Occipital lobe (tissue), 2 donors: ENCODE data around the gene SEC11C. TPM values are rescaled to one million over a fixed set of nuclear protein-coding genes. Genes with fewer than 3 reads are reported as not detected.

Source experiments
- DNase-seq: peaks from one replicate; lab custom pipeline; 2025; lab: John Stamatoyannopoulos, UW
- total RNA-seq: library from RNA; depleted of rRNA; stranded (reverse); fragments of >200 nt; gene quantifications from one replicate; pipeline ENCODE4 v1.2.3, GENCODE V29; 2014

The SEC11C gene
- total RNA-seq, 1 donor from 2014 or later, result 56.0 TPM

DNA sequence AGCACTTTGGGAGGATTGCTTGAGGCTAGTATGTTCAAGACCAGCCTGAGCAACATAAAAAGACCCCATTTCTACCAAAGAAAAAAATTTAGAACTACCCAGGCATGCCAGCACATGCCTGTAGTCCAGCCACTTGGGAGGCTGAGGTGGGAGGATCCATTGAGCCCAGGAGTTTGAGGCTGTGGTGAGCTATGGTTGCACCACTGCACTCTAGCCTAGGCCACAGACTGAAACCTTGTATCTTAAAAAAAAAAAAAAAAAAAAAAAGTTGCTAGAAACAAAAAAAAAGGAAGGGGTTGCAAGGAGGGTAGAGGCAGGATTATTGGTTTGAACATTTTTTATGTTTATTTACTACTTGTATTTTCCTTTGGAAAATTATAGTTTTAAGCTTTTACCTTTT, 4.8 kb downstream of the SEC11C start:
- no peak for DNase-seq

DNA sequence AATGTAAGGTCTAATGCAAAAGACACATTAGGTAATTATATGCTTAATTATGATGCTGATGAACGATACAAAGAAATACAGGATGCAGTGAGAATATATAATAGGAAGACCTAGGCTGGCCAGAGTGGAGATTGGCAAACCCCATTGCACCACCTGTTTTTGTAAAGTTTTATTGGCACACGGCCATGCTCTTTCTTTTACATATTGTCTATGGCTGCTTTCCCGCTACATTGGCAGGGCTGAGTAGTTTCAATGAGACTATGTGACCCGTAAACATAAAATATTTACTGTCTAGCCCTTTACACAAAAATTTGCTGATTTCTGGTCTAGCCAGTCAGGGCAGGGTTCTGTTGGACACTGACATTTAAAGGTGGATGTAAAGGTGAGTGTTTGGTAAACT, 5.4 kb downstream of the SEC11C start:
- DNase-seq, result no peak

DNA sequence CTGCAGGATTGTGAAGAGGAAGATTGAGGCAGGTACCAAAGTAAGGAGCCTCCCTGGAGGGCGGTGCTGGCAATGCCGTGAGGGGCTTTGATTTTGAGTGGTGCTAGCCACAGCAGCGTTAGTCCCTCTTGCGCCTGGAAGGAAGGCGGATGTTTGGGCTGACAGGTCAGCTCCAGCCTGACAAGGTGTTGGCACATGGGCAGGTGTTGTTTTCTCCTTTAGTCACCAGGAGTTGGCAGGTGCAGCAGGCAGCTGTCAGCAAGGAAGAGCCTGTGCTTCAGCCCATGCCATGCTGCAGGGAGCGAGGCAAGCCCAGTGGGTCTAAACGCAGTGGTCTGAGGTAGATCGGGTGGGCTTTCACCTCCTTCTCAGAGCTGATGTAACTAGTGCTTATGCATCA, 8.5 kb downstream of the SEC11C start:
- DNase-seq, result no peak

DNA sequence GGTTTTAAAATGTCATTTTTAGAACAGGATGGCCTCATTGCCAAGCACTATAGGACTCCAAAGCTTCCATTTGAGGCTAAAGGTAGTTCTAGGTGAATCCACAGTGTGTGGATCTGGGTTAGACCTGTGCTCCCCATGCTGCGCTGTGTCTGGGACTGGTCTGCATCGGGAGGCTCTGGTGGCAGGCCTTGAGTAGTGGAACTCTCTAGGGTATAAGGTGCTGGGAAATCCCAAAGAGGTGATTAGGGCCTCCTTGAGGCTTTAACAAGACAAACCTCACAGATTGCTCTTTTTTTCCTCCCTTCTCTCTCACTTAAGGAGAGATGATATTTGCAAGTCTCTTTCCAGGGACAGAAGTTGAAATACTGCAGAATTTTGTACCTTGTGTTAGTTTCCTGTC, 9.3 kb downstream of the SEC11C start:
- no peak for DNase-seq

DNA sequence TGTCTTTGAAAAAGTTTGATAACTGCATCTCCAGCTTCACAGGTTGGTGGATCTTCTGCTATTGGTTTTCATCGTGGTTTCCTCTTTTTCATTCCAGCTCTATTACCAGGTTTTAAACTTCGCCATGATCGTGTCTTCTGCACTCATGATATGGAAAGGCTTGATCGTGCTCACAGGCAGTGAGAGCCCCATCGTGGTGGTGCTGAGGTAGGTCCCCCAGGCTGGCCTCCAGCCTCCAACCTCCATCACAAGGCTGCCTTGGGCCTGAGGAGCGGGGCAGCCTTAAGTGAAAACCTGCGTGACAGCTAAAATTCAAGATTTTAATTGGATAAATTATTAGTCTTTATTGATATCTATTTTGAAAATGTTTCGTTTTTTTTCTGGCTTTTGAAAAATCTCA, 9.7 kb downstream of the SEC11C start:
- no peak for DNase-seq

DNA sequence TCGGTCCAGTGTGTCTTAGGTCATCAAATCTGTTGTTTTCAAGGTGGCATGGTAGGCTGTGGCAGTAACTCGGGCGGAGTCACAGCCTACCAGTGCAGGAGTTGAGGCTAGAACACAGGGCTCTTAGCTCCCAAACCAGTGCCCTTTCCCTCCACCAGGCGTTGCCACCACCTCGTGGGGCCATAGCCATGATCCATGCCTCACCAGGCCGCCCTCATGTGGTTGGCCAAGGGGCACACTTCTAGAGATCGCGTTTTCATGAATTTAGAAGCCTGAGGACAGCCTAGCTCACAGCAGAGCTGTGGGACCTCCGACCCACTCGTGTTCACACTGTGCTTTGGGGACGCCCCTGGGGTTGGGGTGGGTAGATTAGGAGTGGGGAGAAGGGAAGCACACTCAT, 10.6 kb downstream of the SEC11C start:
- no peak for DNase-seq

DNA sequence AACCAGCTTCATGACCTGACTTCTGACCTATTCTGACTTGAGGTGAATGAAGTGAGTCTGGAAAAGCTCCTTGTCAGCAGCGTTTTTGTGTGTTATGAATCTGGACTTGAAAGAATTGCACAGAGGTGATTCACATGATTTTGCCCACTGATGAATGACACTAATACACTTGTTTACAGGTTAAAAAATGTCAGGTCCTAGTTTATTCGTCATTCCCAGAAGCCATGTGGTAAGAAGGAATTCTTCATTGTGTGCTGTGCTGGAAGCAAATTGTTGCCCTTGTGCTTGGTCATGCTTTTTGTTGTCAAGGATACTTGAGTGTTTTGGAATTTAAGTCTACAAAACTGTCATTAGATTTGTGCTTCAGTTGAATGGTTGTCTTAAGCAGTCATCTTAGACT, 15.5 kb downstream of the SEC11C start:
- no peak for DNase-seq

DNA sequence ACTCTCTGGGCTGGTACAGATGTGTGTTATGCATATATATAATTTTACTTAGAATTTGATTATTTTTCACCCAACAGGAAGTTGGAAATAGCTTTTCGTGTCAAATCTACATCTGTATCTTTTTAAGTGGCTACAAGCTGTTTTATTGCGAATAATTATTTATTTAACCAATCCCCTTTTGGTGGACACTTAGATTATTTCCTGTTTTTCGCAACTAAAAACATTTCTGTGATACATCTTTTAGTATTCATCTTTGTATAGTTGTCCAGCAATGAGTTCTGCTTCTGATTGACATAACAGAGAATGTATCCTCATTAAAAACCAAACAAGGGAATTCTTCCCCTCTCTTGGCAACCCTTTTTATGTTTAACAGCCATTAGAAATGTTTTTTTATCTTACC, 16.6 kb downstream of the SEC11C start:
- no peak for DNase-seq

DNA sequence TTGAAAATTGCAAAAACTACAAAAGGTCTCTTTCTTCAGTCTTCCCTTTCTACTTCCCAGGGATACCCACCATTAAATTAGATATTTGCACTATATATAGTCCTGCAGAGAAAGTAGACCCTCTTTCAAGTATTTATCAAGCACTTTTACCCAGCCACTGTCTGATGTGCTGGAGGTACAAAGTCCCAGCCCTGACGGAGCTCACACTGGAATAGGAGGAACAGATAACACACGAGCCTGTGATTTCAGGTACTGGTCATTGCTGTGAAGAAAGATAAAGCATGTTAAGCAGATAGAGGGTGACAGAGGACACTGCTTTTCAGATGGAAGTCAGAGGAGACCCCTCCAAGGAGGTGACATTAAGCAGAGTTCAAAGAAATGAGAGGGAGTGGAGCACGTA, 19.6 kb downstream of the SEC11C start:
- DNase-seq, result no peak

DNA sequence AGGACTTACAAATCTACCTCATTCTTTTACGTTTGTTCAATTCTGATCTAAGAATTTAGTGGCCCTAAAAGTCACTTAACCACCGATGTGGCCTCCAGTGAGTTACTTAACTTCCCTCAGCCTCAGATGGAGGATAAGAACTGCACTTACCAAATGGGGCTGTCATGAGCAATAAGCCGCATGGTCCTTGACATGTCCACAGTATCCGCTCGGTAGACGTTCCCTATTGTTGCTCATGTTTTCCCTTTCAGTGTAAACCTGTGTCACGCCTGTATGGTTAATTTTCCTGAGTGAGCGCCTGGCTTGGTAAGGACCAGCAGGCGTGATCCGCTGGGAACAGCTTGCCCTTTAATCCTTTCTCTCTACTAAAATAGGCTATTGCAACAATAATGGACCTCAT, 20.3 kb downstream of the SEC11C start:
- no peak for DNase-seq

DNA sequence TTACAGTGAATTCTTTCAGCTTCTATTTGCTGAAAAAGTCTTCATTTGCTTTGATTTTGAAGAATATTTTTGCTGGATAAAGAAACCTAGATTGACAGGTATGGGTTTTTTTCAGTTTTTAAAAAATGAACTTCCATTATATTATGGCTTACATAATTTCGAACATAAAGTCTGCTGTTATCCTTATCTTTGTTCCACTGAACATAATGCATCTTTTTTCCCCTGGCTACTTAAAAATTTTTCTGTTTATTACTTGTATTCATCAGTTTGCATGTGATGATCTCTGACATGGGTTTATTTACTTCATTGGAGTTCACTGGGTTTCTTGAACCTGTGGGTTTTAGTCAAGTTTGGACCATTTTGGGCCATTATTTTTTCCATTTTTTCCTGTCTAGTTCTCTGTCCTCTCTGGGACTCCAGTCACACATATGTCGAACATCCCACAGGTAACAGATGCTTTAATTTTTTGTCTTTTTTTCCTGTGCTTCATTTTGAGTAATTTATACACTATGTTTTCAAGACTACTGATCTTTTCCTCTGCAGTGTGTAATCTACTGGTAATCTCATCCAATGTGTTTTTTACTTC, 33.1 kb downstream of the SEC11C start:
- no peak for DNase-seq

DNA sequence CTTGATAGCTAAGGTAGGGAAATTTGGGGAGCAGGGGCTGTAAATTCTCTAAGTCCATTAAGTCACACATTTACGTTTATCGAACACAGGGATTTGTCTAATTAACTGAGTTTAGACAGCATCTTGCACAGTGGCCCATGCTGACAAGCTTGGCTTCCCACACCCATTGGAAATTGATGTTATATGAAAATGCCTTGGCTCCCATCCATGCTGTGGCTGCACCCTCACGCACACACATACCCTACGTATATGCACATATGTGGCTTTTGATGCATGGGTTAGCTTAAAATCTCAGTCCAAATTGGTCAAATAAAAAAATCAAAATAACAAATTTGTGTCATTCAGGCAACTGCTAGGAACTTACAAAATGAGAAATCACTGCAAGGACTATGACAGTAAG, 37.8 kb downstream of the SEC11C start:
- DNase-seq, result no peak

DNA sequence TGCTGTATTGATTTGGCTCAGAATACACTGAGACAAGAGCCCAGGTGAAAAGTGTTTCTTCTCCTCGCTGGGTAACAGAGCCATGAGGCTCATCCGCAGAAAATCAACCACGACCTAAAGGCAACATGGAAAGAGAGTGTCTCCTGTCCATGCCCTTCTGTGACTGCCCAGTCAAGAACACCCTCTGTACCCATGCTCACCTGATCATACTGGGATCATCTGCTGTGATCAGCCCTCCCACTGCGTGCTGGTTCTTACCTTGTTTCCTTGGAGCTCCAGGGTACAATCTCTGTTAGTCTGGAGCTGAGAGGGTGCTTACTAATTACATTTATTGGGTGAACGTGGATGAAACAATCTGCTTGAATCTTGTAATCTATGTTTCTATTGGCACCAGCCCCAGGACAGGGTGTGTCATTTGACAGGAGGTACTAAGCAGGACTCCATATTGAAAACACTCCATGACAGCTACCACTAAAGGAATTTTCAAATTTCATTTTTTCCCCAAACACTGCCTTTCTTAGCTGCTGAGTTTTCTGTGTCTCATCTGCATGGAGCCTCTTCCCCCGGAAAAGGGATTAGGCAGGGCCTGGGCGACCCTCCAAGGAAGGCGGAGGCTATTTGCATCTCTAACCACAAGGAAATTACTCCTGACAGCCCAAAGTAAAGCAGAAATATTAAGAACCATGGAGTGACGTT, 40.6 kb downstream of the SEC11C start:
- DNase-seq, result no peak

DNA sequence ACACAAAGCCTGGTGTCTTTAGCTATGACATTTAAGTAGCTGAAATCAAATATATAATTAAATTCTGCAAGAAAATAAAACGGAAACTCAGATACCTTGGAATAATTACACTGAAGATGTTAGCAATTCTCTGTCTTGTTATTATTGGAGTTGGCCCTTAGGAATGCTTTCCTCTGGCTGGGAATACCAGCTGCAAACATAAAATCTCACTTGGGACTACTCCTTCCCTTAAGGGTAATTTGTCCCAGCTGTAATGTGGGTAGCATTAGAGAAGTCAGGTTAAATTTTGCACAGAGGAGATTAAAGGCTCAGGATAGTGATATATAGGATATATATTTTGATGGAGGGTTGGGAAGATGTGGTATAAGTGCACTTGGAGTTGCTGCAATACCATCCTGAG, 43.0 kb downstream of the SEC11C start:
- DNase-seq, result no peak

DNA sequence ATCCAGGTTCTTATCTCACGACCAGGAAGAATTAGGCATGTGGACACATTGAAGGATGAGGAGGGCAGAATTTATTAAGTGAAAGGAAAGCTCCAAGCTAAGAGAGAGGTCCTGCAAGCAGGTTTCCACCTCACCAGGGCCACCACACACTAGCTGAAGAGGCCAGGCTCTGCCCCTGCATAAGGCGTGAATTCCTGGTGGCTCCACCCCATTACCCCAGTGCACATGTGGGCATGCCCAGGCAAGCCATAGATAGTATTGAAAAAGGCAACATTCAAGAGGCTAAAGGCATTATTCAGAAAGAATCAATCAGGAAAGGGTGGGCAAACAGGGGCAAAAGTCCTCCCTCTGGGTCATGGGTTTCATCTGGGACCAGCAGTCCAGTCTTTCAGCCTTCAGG, 49.3 kb downstream of the SEC11C start:
- no peak for DNase-seq

DNA sequence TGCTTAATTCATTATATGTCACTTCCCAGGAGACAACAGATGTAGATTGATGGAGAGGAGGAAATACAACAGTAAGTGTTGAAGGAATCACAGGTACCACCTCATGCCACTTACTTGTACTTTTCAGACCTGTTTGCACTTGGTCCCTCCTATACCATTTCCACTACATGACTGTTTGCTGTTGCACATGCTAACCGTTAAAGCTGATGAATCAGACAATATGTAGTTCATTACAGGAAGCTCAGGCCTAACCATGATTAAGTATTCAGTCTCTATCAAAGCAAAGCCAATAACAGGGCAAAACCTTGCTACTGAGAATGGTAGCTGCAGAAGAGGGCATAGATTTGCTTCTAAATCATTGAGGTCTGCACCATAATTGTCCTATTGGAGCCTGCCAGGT, 50.1 kb downstream of the SEC11C start:
- no peak for DNase-seq

DNA sequence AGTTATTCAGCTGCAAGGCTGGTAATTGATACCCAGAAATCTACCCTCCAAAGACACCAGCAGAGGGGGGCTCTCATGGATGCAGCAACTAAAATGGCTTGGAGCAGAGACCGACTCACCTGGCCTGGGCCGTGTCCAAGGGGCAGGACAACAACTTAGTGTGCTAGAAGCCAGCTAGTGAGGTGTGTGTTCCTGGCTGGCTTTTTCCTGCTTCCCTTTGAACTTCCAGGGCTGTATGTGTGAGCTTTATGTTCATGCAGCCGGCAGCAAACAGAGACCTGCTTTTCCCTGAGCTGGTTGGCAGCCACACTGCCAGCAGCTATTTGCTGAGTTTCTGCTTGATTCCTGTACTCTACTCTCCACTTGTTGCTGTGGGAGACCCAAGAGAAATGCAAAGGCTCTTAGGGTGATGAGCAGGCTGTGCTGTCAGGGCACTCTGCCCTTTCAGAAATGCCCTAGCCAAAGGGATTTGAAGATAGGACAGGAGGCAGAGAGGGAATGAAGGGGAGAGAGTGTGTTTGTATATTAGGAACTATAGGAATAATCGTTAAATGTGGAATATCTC, 56.6 kb downstream of the SEC11C start:
- DNase-seq, result no peak

DNA sequence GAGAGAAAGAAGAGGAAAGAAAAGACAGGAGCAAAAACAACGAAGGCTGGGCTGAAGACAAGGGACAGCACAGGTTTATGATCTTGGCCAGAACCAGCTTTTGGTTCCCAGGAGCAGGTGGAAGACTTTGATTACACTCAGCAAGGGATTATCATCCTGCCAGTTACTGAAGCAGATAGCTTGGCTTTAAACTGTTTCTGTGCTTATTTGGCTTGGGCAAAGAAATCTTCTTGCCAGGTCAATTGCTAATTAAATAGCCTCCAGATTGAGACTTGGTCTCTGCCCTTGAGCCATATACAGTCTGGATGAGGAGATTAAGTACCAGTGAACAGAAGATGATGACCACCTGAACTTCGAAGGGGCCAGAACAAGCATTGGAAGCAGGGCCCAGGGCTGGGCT, 58.0 kb downstream of the SEC11C start:
- no peak for DNase-seq

DNA sequence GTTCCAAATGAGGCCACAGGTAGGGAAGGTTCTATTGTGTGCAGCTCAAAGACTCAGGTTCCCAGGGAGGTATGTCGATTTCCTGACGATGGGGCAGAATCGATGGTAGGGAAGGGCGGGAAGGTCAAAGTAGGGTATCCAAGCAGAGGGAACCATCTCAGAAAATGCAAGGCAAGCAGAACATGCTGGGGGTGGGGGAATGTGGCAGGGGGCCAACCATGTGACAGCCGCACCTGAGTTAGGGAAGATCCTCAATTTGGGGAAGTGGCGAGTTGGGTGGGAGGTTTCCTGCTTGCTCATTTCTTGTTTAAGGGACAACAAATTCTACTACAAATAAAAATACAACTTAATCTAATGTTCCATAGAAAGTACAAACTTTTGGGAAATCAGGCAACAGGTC, 58.5 kb downstream of the SEC11C start:
- no peak for DNase-seq

DNA sequence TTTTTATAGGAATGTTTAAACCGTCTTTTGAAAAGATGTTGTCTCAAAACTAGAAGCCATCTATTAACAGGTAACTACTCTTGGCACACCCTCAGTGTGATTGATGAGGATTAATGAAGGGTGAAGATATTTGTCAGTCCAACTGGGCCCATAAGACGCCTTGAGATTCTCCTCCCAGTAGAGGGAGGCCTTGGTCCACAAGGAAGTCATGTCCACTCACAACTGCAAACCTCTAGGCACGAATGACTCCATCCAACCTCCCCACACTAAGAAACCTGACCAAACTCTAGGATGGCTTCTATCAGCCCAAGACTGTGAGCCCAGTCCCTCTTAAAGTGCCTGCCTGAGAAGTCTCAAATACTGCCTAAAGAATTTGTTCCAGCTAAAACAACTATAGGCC, 61.1 kb downstream of the SEC11C start:
- no peak for DNase-seq

DNA sequence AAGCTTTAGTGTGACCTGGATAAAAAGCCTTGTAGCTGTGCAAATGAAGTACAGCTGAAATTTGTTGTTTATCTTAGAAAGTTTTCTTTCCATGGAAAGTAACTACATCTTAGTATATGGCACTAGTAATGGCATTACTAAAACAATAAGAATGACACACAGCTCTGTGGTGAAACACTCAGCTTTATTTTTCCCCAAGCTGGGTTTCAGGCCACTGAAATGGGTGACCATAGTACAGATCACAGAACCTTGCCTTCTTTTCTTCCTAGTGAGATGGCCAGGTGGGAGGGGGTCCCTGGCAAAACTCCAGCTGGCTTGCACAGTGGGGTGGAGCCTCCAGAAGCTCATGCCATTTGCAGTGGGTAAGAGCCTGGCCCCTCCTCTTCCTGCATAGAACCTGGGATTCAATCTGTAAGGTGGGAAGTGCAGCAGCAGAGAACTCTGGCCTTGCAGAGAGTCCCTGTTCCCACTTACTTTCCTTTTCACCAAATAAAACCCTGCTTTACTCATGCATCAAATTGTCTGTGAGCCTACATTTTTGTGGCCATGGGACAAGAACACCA, 62.7 kb downstream of the SEC11C start:
- no peak for DNase-seq

DNA sequence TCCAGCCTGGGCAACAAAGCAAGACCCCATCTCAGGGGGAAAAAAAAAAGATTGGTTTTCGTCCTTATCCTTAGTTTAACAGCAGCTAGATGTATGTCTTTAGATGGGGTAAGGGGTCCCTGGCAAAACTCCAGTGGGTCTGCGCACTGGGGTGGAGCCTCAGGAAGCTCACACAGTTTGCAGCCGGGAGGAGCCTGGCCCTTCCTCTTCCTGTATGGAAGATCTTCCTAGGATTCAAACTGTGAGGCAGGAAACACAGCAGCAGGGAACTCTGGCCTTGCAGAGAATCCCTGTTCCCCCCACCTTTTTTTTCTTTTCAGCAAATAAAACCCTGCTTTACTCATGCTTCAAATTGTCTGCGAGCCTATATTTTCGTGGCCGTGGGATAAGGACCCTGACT, 67.8 kb downstream of the SEC11C start:
- DNase-seq, result no peak
